Measurements from ENCODE around the gene MRPL43. TPM values are rescaled to one million over a fixed set of nuclear protein-coding genes. Genes with fewer than 3 reads are reported as not detected.

The MRPL43 gene
- total and polyA plus RNA-seq, 5 donors from 2014 or later: 40.2 to 148 (median 136) TPM

DNA sequence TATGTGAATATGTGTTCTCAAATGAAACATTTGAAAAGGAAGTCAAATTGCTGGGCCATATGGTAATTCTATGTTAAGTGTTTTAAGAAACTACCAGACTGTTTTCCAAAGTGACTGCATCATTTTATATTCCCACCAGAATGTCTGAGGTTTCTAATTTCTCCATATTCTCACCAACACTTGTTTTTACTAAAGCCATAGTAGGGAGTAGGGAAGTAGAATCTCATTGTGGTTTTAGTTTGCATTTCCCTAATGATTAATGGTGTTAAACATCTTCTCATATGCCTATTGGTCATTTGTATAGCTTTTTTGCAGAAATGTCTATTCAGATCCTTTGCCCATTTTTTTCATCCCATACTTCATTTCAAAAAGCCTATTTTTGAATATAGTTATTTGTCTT lies 27.0 kb downstream of the MRPL43 start:
- no peak overlapping the region for H3K4me3 ChIP-seq (ENCODE audit: low read depth, low read length)
- no peaks in the 10 kb centered on the region for H3K9me3 ChIP-seq (ENCODE audit: control insufficient read depth in 2 of 2, low read length in 2 of 2)
- H3K27ac ChIP-seq (ENCODE audit: insufficient read depth, low read length, poor library complexity, severe bottlenecking): no peak overlapping the region
- Mint-ChIP-seq H3K9me3 (no peaks in the 10 kb centered on the region), H3K4me3 (no peak overlapping the region), H3K27me3 (no peaks in the 10 kb centered on the region), H3K36me3 (peaks cover 44% of the 10 kb centered on the region), H3K27ac (no peak overlapping the region), H3K4me1 (peaks cover 0 to 7% (median 5%) of the 10 kb centered on the region in 4 donors)
- H3K27me3 ChIP-seq (ENCODE audit: control insufficient read depth, insufficient read depth, low read length): no peaks in the 10 kb centered on the region
- DNase-seq: no peak
- no peaks in the 10 kb centered on the region for H3K4me1 ChIP-seq (ENCODE audit: control insufficient read depth, insufficient read depth, low read length, poor library complexity, severe bottlenecking)
- H3K36me3 ChIP-seq (ENCODE audit: control insufficient read depth, insufficient read depth, low read length): peaks cover 68% of the 10 kb centered on the region
- ATAC-seq (ENCODE audit: low read depth in 2 of 2): no peak

DNA sequence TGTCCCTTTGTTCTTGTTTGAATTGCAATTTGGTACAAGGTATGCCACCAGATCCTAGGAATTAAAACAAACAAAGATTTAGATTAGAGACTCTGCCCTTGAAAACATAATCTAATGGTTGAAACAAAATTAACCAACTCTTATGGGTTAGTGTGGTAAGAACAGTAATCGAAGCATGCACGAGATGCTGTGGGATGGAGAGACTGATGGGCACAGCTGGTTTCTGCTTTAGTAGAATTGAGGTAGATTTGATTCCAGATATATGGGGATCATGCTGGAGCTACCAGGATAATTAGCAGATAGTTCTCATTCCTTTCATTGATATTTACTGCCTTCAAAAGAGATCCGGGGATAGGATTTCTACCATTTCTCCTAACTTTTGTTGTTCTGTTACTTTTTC lies 38.4 kb downstream of the MRPL43 start:
- peaks cover 37% of the 10 kb centered on the region for H3K36me3 Mint-ChIP-seq
- peaks cover 69% of the 10 kb centered on the region for H3K36me3 ChIP-seq (ENCODE audit: control insufficient read depth, insufficient read depth, low read length)

GRCh38 chr10:100945754-100946153 lies 41.5 kb downstream of the MRPL43 start:
- H3K36me3 Mint-ChIP-seq: peaks cover 43% of the 10 kb centered on the region
- no peaks in the 10 kb centered on the region for H3K9me3 Mint-ChIP-seq
- no peak overlapping the region for H3K27ac Mint-ChIP-seq
- Histone ChIP-seq H3K9me3 (ENCODE audit: control insufficient read depth in 2 of 2, low read length in 2 of 2) (no peaks in the 10 kb centered on the region), H3K4me1 (ENCODE audit: control insufficient read depth, insufficient read depth, low read length, poor library complexity, severe bottlenecking) (peaks cover 4% of the 10 kb centered on the region), H3K27ac (ENCODE audit: insufficient read depth, low read length, poor library complexity, severe bottlenecking) (no peak overlapping the region), H3K4me3 (ENCODE audit: low read depth, low read length) (no peak overlapping the region), H3K27me3 (ENCODE audit: control insufficient read depth, insufficient read depth, low read length) (no peaks in the 10 kb centered on the region), H3K36me3 (ENCODE audit: control insufficient read depth, insufficient read depth, low read length) (peaks cover 71% of the 10 kb centered on the region)
- H3K4me1 Mint-ChIP-seq: peaks cover 10 to 21% (median 13%) of the 10 kb centered on the region in 4 donors
- H3K4me3 Mint-ChIP-seq: no peak overlapping the region
- ATAC-seq (ENCODE audit: low read depth in 2 of 2) (no peak), DNase-seq (no peak)
- no peaks in the 10 kb centered on the region for H3K27me3 Mint-ChIP-seq

More for the DNA sequence above, 38.4 kb downstream of the MRPL43 start:
- no peaks in the 10 kb centered on the region for H3K4me1 ChIP-seq (ENCODE audit: control insufficient read depth, insufficient read depth, low read length, poor library complexity, severe bottlenecking)
- no peaks in the 10 kb centered on the region for H3K27me3 ChIP-seq (ENCODE audit: control insufficient read depth, insufficient read depth, low read length)
- H3K9me3 ChIP-seq (ENCODE audit: control insufficient read depth in 2 of 2, low read length in 2 of 2): no peaks in the 10 kb centered on the region
- no peak overlapping the region for H3K4me3 ChIP-seq (ENCODE audit: low read depth, low read length)
- H3K9me3 Mint-ChIP-seq: no peaks in the 10 kb centered on the region
- H3K4me1 Mint-ChIP-seq: peaks cover 0 to 7% (median 4%) of the 10 kb centered on the region in 4 donors
- no peak for DNase-seq
- ATAC-seq (ENCODE audit: low read depth in 2 of 2): no peak
- H3K4me3 Mint-ChIP-seq: no peak overlapping the region
- no peak overlapping the region for H3K27ac Mint-ChIP-seq
- no peaks in the 10 kb centered on the region for H3K27me3 Mint-ChIP-seq
- no peak overlapping the region for H3K27ac ChIP-seq (ENCODE audit: insufficient read depth, low read length, poor library complexity, severe bottlenecking)

DNA sequence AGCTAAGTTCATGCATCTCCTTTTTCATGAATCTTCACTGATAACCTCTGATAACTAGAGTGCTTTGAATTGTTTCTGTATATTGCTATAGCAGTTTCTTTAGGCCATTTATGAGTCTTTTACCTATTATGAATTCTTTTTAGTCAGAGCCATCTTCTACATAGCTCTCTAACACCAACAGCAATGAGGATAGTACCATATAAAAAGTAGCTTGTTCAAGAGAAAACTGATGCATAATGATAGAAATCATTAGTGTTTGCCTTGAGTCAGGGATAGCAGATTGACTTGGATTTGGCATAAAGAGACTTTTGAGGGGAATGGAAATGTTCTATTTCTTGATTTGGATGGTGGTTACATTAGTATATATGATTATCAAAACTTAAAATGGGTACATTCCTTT lies 43.8 kb downstream of the MRPL43 start:
- Mint-ChIP-seq H3K4me3 (no peak overlapping the region), H3K36me3 (peaks cover 42% of the 10 kb centered on the region)
- peaks cover 69% of the 10 kb centered on the region for H3K36me3 ChIP-seq (ENCODE audit: control insufficient read depth, insufficient read depth, low read length)

DNA sequence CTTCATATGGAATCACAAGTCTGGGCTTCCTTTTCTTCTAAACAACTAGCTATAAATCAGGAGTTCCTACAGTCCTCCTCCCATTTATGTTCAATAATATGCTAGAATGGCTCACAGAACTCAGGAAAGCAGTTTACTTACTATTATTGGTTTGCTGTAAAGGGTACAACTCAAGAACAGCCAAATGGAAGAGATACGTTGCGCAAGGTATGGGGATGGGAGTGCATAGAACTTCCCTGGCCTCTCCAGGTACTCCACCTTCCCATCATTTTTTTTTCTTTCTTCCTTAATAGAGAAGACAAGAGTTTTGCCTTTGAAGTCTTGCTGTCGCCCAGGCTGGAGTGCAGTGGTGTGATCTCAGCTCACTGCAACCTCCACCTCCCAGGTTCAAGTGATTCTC lies 45.1 kb downstream of the MRPL43 start:
- Histone ChIP-seq H3K9me3 (ENCODE audit: control insufficient read depth in 2 of 2, low read length in 2 of 2) (no peaks in the 10 kb centered on the region), H3K36me3 (ENCODE audit: control insufficient read depth, insufficient read depth, low read length) (peaks cover 67% of the 10 kb centered on the region), H3K4me1 (ENCODE audit: control insufficient read depth, insufficient read depth, low read length, poor library complexity, severe bottlenecking) (peaks cover 4% of the 10 kb centered on the region), H3K27me3 (ENCODE audit: control insufficient read depth, insufficient read depth, low read length) (no peaks in the 10 kb centered on the region), H3K27ac (ENCODE audit: insufficient read depth, low read length, poor library complexity, severe bottlenecking) (no peak overlapping the region), H3K4me3 (ENCODE audit: low read depth, low read length) (no peak overlapping the region)
- Mint-ChIP-seq H3K36me3 (peaks cover 40% of the 10 kb centered on the region), H3K4me1 (peaks cover 10 to 27% (median 14%) of the 10 kb centered on the region in 4 donors), H3K27ac (no peak overlapping the region), H3K27me3 (no peaks in the 10 kb centered on the region), H3K4me3 (no peak overlapping the region), H3K9me3 (no peaks in the 10 kb centered on the region)
- no peak for DNase-seq
- no peak for ATAC-seq (ENCODE audit: low read depth in 2 of 2)

More for the DNA sequence above, 43.8 kb downstream of the MRPL43 start:
- Histone ChIP-seq H3K9me3 (ENCODE audit: control insufficient read depth in 2 of 2, low read length in 2 of 2) (no peaks in the 10 kb centered on the region), H3K27me3 (ENCODE audit: control insufficient read depth, insufficient read depth, low read length) (no peaks in the 10 kb centered on the region), H3K27ac (ENCODE audit: insufficient read depth, low read length, poor library complexity, severe bottlenecking) (peak overlapping the region; percentile 14), H3K4me1 (ENCODE audit: control insufficient read depth, insufficient read depth, low read length, poor library complexity, severe bottlenecking) (peaks cover 4% of the 10 kb centered on the region), H3K4me3 (ENCODE audit: low read depth, low read length) (no peak overlapping the region)
- ATAC-seq (ENCODE audit: low read depth in 2 of 2) (no peak), DNase-seq (no peak)
- Mint-ChIP-seq H3K9me3 (no peaks in the 10 kb centered on the region), H3K4me1 (peaks cover 10 to 27% (median 14%) of the 10 kb centered on the region in 4 donors), H3K27ac (peak overlapping the region in 2 of 3 donors; percentile 32 to 61), H3K27me3 (no peaks in the 10 kb centered on the region)

DNA sequence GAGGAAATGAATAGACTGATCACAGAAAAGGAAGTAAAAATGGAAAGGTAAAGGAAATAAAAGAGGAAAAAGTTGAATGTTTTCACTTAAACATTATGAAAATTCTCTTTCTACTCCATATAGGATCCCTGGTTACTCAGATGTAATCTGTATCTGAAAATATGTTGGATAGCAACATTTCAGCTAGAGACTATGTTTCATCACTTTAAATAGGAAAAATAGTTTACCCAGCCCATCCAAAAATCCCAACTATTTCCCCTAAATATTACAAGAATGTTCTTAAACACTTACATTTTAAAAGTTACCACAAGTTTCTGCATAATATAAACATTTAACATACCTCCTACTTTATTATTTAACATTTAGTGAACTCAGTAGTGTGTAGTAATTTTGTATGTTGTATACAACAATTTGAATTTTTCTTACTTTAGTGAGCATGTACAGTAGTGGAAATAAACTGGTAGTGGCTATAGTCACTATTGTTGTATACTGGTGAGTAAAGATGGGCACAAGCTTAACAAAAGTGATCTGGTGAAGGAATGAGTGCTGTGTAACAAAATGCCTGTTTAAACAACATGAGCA lies 47.4 kb downstream of the MRPL43 start:
- H3K27me3 ChIP-seq (ENCODE audit: control insufficient read depth, insufficient read depth, low read length): no peaks in the 10 kb centered on the region
- H3K4me1 ChIP-seq (ENCODE audit: control insufficient read depth, insufficient read depth, low read length, poor library complexity, severe bottlenecking): peaks cover 4% of the 10 kb centered on the region
- Mint-ChIP-seq H3K36me3 (peaks cover 31% of the 10 kb centered on the region), H3K4me3 (no peak overlapping the region), H3K27me3 (no peaks in the 10 kb centered on the region), H3K27ac (peak overlapping the region in 1 of 3 donors; percentile 21), H3K4me1 (peaks cover 3 to 27% (median 15%) of the 10 kb centered on the region in 4 donors), H3K9me3 (no peaks in the 10 kb centered on the region)
- no peak overlapping the region for H3K4me3 ChIP-seq (ENCODE audit: low read depth, low read length)
- no peak overlapping the region for H3K27ac ChIP-seq (ENCODE audit: insufficient read depth, low read length, poor library complexity, severe bottlenecking)
- no peaks in the 10 kb centered on the region for H3K9me3 ChIP-seq (ENCODE audit: control insufficient read depth in 2 of 2, low read length in 2 of 2)
- ATAC-seq (ENCODE audit: low read depth in 2 of 2): no peak
- H3K36me3 ChIP-seq (ENCODE audit: control insufficient read depth, insufficient read depth, low read length): peaks cover 45% of the 10 kb centered on the region
- no peak for DNase-seq

Other genes starting within 250 kb of the MRPL43 start
- not detected for gene PAX2, start 241.9 kb downstream of the MRPL43 start, total RNA-seq
- gene PAX2, start 241.9 kb downstream of the MRPL43 start, polyA plus RNA-seq: under 1 TPM in 1 of 4 donors, not detected in 3; 0.08 TPM
- gene SLF2, start 74.5 kb downstream of the MRPL43 start, total RNA-seq: 23.2 TPM
- 10 to 100 TPM; 10.3 to 11.8 (median 10.6) TPM for gene SLF2, start 74.5 kb downstream of the MRPL43 start, polyA plus RNA-seq
- gene SEMA4G, start 18.0 kb downstream of the MRPL43 start, total RNA-seq: 1.1 TPM
- under 1 TPM in 1 of 4 donors, not detected in 3; 0.61 TPM for gene SEMA4G, start 18.0 kb downstream of the MRPL43 start, polyA plus RNA-seq
- gene TWNK, start within 50 bp of the MRPL43 start, total RNA-seq: 3.4 TPM
- 10 to 100 TPM in 1 of 4 donors, 1 to 10 TPM in 3; 3.8 to 12.8 (median 6.7) TPM for gene TWNK, start within 50 bp of the MRPL43 start, polyA plus RNA-seq
- 19.3 TPM for gene LZTS2, start 12.3 kb upstream of the MRPL43 start, total RNA-seq
- 10 to 100 TPM; 11.0 to 16.4 (median 12.3) TPM for gene LZTS2, start 12.3 kb upstream of the MRPL43 start, polyA plus RNA-seq
- 3.5 TPM for gene PDZD7, start 43.6 kb upstream of the MRPL43 start, total RNA-seq
- 1 to 10 TPM in 1 of 4 donors, under 1 TPM in 3; 0.59 to 1.1 (median 0.70) TPM for gene PDZD7, start 43.6 kb upstream of the MRPL43 start, polyA plus RNA-seq
- 70.4 TPM for gene SFXN3, start 43.7 kb upstream of the MRPL43 start, total RNA-seq
- gene SFXN3, start 43.7 kb upstream of the MRPL43 start, polyA plus RNA-seq: 10 to 100 TPM; 17.7 to 21.1 (median 20.2) TPM
- gene KAZALD1, start 74.5 kb upstream of the MRPL43 start, total RNA-seq: not detected
- gene KAZALD1, start 74.5 kb upstream of the MRPL43 start, polyA plus RNA-seq: under 1 TPM in 1 of 4 donors, not detected in 3; 0.62 TPM
- gene TLX1, start 143.8 kb upstream of the MRPL43 start, total RNA-seq: not detected
- gene TLX1, start 143.8 kb upstream of the MRPL43 start, polyA plus RNA-seq: not detected
- gene LBX1, start 242.0 kb upstream of the MRPL43 start, total RNA-seq: not detected
- gene LBX1, start 242.0 kb upstream of the MRPL43 start, polyA plus RNA-seq: not detected